CD4-positive, alpha-beta T cell treated with Interleukin-6 for 4 hours (primary cell): Measurements from ENCODE around the gene ZNF511.

Source experiments
- DNase-seq: peaks from one replicate; pipeline ENCODE4 v3.0.0-alpha.2; 2020; ENCODE audit warnings: mixed read lengths

Gene ZNF511

DNA sequence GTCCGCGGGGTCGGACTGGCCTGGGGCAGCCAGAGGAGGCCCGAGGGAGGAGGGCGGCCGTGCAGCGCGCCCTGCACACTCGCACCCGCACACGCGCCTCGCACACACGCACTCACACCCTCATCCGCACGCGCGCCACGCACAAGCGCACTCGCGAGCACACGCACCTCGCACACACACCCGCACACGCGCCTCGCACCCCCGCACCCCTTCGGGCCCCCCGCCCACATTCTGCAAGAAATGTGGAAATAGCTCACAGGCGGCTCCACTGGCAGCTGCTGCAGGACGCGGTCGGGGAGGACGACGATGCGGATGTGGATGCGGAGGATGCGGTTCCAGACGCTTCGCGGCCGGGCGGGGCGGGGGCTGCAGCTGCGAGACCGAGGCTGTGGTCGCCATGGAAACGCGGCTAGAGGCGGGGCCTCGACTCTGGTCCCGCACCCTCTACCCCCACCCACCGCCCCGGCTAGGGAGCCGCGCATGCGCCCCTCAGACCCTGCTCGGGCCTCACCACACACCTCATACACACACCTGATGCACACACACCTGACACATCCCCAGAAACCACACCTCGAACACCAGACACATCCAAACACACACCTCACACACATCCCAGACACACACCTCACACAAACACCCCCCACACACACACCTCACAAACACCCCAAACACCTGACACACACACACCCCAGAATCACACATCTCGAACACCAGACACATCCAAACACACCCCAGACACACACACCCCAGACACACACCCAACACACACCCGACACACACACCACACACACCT is 28.1 kb downstream of the ZNF511 start, which contains the start of gene CALY:
Gene CALY (minus strand): TSS at position 320 of the 793 bp plus-strand sequence. CDS start 7,907 bp downstream, outside the sequence.
- DNase-seq = peak; percentile 93

DNA sequence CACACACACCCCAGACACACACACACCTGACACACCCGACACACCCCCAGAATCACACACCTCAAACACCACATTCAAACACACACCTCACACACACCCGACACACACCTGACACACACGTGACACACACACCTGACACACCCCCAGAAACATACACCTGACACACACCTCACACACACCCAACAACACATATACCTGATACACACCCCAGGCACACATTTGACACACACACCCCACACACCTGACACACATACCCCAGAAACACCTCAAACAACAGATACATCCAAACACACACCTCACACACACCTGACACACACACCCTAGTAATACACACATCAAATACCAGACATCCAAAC is 28.6 kb downstream of the ZNF511 start:
- no peak for DNase-seq

DNA sequence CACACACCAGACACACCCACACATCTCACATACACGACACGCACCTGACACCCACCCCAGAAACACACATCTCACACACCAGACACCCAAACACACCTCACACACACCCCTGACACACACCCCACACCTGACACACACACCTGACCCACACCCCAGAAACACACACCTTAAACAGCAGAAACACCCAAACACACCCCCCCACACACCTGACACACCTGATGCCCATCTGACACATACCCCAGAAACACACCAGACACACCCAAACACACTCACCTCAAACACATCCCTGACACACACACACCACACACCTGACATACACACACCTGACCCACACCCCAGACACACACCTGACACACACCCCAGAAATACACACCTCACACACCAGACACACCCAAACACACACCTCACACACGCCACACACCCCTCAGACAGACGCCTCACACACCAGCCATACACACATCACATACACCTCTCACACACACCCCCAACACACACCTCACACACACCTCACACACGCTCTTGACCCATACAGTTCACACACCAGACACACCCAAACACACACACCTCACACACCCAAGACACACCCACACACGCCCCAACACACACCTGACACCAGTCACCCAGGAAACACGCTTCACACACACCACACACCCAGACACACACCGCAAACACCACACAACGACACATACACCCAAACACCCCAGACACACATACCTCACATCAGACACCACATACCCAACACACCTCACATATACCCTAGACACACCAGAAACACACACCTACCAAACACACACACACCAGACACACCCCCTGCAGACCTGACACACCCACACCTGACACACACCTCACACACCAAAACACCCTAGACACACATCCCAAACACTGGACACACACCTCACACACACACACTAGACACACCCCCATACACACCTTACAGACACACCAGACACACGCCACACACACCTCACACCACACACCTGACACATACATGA is 29.7 kb downstream of the ZNF511 start:
- DNase-seq = no peak

DNA sequence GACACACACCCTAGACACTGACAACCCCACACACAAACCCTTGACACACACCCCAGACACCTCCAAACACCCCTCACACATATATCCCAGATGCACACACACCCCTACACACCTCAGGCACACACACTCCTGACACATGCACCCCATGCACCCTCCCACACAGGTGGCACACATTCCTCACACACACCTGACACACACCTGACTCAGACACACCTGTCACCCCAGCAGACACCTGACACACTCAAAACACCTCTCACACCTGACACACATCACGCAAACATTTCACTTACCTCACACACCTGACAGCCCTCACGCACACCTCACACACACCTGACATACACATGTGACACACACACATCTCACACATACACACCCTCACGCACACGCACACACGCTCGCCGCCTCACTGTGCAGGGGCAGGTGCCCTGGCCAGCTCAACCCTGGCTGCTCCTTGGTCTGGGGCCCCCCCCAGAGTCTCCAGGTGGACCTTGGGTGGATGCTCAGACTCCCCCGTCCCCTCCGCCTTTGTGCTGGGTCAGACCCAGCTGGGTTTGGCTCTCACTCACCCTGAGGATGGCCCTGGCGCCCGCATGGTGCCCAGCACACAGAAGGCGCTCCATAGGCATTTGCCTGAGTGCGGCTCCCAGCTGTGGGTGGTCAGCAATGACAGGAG is 31.1 kb downstream of the ZNF511 start:
- DNase-seq = no peak

DNA sequence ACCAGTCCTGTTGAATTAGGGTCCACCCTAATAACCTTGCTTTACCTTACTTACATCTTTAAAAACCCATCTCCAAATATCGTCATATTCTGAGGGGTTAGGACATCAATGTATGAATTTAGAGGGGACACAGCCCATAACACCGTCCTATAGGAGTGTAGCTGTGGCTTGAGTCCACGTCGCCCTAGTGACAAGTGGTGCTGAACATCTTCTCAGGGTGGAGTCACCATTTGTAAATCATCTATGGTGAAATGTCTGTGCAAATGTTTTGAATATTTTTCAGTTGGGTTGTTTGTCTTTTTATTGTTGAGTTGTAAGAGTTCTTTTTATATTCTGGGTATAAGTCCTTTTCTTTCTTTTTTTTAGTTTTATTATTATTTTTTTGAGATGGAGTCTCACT is 33.3 kb downstream of the ZNF511 start:
- DNase-seq = no peak

DNA sequence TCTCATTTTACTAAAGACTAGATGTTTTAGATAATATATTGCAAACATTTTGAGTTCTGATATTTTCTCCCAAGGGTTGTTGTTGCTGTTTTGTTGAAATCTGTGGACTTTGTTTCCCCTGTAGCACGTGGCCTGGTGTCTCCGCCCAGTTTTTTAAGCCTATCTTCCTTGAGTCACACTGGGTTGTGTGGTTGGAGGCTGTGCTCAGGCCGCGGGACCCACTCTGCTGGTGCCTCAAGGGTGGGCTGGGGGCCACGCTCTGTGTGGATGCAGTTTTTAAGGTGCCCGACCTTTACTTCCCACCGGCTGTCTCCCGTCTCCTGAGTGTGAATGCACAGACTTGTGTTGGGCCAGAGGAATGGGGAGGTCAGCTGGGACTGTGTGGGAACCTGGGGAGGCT is 34.2 kb downstream of the ZNF511 start:
- no peak for DNase-seq

DNA sequence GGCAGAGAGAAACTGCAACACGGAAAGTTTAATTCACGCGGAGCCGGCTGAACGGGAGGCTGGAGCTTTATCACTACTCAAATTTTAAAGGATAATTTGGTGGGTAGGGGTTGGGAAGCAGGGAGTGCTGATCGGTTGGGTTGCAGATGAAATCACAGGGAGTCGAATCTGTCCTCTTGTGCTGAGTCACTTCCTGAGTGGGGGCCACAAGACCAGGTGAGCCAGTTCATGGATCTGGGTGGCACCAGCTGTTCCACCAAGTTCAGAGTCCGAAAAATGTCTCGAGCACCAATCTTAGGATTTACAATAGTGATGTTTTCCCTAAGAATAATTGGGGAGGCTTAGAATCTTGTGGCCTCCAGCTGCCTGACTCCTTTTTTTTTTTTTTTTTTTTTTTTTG is 34.8 kb downstream of the ZNF511 start:
- DNase-seq = no peak

DNA sequence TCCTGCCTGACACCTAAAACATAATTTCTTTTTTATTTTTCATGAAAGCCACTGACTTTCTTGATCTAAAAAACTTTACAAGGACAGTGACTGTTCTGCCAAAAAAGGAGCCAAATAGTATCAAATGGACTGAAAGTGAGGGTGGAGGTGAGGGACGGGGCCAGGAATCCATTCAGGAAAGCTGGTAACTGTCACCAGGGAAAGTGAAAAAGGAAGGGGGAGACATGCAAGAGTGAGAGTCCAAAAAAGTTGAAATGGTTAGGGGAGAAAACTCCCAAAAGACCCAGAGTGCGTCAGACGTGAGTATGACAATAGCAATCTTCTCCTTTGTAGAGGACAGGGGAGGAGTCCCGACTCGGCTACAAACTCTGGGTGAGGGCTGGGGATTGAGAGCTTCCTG is 35.5 kb downstream of the ZNF511 start:
- no peak for DNase-seq

DNA sequence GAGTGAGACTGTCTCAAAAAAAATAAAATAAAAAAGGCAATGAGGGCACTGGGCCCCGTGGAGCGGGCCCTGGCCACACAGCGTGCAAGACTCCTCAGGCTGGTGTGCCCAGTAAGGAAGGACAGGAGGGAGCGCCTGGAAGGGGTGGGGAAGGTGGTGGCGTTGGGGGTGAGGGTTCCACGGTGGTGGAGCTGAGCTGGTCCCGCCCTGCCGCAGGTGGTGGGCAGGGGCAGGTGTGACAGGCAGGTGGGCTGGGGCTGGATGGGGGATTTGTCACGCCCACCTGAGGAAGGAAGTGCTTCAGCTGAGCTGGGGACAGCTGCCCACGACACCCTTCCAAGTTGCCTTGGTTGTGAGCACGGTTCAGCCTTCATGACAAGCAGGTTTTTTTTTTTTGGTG is 37.7 kb downstream of the ZNF511 start:
- no peak for DNase-seq

DNA sequence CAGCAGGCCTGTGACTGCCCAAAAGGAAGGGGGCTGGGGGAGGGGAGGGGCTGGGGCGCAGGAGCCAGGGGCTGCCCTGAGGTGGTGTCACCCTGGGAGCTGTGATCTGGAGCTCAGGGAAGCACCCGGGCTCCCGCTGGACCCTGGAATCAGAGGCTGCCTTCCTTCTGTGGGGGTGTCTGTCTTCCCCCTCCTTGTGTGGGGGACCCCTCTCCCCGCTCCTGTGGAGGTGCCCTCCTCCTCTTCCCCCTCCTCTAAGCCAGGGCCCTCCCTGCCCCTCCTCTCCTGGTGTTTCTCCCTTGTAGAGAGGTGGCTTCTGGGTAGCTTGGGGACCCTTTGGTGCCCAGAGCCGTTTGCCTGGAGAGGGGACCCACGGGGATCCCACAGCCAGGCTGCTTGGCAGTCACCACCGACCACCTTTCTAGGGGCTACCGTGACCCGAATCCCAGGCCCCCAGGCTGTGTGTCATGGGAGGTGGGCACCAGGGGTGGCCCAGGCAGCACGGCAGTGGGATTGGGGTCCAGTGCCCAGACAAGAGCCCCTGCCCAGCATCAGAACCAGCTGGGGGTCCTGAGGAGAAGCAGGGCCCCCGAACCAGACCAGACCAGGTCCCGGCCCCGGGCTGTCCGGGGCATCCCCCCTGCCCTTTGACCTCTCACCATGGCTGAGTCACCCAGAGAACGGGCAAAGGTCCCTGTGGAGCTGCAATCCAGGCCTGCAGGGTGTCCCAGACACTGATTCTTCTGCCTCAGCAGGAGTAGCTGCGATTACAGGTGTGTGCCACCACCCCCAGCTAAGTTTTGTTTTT is 39.2 kb downstream of the ZNF511 start:
- DNase-seq = no peak

DNA sequence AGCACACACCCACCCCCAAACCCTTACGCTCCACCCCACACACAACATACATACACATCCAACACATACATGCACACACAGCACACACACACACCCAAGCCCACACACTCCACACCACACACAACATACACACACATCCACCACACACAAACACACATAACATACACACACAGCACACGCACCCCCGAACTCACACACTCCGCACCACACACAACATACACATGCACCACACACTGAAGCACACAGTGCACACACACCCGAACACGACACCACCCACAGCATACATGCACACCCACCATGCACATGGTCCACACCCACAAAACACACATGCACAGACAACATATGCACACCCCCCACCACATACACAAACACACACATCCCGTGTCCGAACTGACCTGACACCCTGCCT is 40.5 kb downstream of the ZNF511 start:
- no peak for DNase-seq

DNA sequence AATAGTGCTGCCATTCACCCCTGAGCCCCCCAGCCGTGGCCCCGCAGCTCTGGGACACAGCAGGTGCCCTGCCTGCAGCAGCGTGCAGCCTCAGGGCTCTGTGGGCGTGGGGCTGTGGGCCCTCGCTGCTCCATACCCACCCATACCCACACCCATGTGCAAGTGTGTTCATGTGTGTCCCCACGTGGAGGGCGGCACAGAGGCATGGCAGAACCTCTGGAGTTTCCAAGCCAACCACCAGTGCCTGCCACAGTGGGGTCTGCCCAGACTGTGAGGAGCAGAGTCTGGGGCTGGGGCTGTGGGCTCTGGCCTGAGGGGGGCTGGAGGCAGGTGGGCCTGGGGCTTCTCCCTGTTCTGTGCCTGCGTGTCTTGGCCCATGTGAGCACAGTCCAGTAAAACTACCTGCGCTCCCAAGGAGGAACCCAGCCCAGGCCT is 40.9 kb downstream of the ZNF511 start:
- no peak for DNase-seq

DNA sequence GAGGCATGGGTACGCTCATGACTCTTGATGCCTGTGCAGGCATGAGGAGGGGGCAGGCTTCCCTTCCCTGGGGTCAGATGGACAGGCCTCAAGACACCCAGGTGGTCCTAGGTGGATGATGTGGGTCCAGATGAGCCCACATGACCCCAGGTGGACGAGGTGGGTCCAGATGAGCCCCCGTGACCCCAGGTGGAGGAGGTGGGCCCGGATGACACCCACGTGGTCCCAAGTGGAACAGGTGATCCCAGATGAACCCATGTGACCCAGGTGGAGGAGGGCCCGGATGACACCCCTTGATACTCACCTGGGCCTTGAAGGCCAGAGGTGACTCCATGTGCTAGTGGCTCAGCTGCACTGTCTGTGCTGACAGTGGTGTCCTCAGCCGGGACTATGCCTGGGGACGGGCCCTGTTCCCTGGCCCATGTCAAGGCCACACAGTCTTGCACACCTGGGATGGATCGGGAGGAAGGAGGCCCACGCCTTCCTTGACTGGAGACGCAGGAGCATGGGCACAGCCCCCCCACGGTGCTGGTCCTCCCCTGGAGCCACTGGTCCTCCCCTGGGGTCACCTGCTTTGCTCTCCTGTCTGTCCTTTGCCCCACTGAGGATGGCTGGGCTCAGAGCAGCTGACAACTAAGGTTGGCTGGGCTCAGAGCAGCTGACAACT is 41.7 kb downstream of the ZNF511 start:
- DNase-seq = no peak

DNA sequence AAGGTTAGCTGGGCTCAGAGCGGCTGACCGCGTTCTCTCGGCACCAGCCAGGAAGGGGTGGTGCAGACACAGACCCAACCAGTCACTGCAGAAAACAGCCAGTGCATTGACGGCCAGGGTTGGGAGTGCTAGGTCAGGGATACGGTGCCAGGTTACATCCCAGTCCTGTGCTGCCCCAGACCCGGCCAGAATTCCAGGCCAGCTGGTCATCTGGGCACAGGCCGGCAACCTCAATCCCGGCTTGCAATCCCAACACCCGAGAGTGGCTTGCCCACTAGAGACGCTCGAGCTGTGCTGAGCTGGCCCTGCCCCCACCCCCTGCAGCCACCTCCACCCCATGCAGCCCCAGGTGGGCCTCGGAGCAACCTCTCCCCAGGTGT is 42.2 kb downstream of the ZNF511 start:
- no peak for DNase-seq

DNA sequence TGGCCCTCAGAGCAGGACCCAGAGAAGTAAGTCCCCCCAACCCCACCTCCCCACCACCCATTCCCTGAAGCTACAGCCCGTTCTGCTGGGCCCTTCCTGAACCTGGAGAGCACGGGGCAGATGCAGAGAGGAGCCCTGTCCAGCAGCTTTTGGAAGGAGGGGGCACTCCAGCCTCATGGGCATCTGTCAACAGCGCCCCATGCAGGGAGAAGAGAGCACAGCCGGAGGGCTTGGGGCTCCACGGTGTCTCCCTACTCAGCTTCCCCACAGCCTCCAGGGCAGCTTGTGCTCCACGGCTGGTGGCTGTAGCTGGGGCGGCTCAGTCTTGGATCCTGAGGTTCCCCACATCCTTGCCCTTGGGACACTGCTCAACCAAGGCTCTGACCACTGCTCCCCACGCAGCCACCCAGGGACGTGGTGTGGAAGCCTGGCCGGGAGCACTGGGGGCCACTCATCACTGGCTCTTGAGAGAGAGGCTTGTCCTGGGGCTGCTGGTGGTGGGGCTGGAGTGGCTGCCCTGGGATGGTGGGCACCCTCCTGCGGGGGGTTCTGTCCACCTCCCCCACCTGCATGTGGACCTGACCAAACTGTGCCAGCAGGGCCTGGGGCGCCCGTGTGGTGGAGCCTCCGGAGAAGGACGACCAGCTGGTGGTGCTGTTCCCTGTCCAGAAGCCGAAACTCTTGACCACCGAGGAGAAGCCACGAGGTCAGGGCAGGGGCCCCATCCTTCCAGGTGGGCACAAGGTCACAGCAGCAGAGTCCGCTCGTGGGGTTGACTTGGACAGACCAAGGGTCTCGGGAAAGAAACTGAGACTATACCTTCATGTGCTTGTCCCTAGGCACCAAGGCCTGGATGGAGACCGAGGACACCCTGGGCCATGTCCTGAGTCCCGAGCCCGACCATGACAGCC is 42.9 kb downstream of the ZNF511 start:
- DNase-seq = no peak

DNA sequence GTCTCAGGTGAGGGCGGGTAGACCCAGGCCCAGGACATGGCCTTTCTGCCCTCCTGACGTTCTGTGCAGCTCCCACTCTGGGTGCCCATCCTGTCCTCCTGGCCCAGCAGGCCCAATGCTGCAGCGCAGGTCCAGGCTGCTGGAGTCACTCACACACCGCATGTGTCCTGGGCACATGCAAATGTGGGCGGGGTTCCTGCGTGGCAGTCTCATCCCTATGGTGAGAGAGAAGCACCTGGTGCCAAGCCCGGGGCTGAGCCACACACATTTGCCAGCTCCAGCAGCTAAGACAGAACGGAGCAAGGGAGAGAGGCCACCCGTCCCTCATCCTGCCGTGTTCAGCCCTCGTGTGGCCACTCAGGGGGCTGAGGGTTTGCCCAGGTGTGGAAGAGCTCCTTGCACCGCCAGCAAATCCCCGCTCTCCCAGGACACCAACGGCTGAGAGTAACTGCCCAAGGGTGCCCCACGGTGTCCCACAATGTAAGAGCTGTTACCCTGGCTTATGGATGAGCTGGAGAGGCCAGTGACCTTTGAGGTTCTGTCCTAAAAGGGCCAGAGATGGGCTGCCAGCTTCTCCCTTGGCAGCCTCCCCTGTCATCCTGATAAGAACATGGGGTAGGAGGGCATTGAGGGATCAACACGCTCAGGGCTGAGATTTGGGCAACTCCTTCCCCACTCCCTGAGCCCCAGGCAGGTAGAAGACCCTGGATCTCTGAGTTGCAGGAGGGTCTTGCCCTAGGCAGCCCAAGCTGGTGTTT is 44.7 kb downstream of the ZNF511 start:
- no peak for DNase-seq

DNA sequence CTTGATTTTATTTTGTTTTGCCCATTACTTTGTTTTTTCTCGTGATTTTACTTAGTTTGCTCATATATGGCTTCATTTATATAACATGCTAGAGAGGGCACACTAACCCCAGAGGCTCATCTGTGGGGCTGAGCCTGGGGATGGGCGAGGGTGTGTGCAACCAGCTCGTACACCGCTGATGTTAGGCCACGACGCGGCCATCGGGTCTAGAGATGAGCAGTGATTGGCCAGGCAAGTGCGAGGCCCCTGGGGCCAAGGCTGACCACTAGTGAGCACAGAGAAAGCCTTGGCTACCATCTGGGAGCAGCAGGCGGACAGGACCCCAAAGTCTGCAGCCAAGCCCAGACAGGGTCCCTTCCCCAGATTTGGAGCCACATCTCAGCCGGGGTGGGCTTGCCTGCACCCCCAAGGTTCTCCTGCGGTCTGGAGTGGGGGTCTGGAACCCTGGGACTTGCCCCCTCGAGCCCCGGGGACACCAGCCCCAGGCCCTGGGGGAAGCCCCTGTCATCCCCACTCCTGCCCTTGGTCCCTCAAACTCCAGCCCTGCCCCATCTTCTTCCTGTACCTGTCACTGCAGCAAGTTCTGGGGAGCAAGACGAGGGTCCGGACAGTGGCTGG is 45.4 kb downstream of the ZNF511 start:
- no peak for DNase-seq

DNA sequence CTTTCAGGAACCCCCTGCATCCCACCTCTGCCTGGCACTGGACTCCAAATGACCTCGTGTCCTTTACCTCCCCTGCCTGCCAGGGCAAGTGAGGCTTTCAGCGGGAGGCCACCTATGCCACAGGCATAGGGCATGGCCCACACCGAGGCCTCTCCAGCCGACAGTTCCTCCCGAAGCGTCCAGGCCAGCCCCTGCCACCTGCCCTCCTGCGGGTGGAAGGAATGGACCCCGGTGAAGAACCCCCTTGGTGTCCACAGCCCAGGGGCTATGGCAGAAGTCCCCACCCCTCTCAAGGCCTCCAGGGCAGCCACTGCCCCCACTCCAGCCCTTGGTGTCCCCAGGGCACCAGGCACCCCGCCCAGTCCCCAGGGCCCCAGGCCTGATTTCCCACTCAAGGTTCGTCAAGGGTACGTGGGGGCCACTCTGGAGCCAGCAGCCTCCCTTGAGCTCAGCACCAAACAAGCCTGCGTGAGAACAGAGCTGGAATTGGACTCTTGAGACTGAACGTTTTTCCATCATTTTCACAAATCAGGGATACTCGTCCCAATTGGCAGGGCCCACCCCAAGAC is 46.0 kb downstream of the ZNF511 start:
- no peak for DNase-seq

DNA sequence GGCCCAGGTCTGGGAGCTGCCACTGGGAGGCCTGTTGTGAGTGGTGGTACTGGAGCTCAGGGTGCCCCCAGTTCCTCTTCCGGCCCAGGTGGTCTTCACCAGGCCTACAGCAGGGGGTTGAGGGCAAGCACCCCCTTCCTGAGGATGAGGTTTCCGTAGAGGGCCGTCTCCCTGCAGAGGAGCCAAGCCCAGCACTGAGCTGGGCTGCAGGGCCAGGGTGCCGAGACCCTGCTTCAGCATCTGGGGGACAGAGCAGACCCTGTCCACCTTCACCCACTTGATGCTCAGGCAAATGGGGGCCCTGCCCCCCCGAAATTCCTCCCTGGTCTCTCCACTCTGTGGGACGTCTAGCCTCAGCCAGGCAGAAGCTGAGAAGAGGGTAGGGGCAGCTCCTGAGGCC is 46.6 kb downstream of the ZNF511 start:
- DNase-seq = no peak
